Measurements from ENCODE around the gene DTYMK.
A peak's percentile ranks its signal among the peaks of the same experiment; 100 is the strongest.

The DTYMK gene

GRCh38 chr2:241706537-241706936 is 19.9 kb upstream of the DTYMK start:
- Histone ChIP-seq H3K4me3 (ENCODE audit: low read depth, low read length, poor library complexity, severe bottlenecking) (no peak overlapping the region), H3K27me3 (ENCODE audit: insufficient read depth, low read length) (no peaks in the 10 kb centered on the region), H3F3A (ENCODE audit: insufficient read depth, low read length) (no peaks in the 10 kb centered on the region), H4K20me1 (ENCODE audit: insufficient read depth, low read length) (no peaks in the 10 kb centered on the region), H3K79me2 (ENCODE audit: insufficient read depth, low read length) (peaks cover 7% of the 10 kb centered on the region; the same call in 1 of the 2 replicates), H3K9me2 (ENCODE audit: low read depth, low read length) (no peaks in the 10 kb centered on the region), H3K4me2 (ENCODE audit: low read length) (no peak overlapping the region), H3K9ac (ENCODE audit: low read length) (no peak overlapping the region), H3K9me3 (ENCODE audit: low read length) (peaks cover 6% of the 10 kb centered on the region), H3K27ac (ENCODE audit: low read depth, low read length, poor library complexity, severe bottlenecking) (no peak overlapping the region), H2AFZ (ENCODE audit: low read length) (no peak overlapping the region), H3K4me1 (ENCODE audit: insufficient read depth, low read length, severe bottlenecking) (peaks cover 10% of the 10 kb centered on the region), H3K36me3 (ENCODE audit: insufficient read depth, low read length) (peaks cover 63% of the 10 kb centered on the region)
- TF ChIP-seq, protein P1, sequence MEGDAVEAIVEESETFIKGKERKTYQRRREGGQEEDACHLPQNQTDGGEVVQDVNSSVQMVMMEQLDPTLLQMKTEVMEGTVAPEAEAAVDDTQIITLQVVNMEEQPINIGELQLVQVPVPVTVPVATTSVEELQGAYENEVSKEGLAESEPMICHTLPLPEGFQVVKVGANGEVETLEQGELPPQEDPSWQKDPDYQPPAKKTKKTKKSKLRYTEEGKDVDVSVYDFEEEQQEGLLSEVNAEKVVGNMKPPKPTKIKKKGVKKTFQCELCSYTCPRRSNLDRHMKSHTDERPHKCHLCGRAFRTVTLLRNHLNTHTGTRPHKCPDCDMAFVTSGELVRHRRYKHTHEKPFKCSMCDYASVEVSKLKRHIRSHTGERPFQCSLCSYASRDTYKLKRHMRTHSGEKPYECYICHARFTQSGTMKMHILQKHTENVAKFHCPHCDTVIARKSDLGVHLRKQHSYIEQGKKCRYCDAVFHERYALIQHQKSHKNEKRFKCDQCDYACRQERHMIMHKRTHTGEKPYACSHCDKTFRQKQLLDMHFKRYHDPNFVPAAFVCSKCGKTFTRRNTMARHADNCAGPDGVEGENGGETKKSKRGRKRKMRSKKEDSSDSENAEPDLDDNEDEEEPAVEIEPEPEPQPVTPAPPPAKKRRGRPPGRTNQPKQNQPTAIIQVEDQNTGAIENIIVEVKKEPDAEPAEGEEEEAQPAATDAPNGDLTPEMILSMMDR (IDR thresholded peaks at IDR 0.05; ENCODE audit: low read length) = no peak
- no peak for TF ChIP-seq EZH2 (IDR thresholded peaks at IDR 0.05; ENCODE audit: borderline replicate concordance, low read length)

DNA sequence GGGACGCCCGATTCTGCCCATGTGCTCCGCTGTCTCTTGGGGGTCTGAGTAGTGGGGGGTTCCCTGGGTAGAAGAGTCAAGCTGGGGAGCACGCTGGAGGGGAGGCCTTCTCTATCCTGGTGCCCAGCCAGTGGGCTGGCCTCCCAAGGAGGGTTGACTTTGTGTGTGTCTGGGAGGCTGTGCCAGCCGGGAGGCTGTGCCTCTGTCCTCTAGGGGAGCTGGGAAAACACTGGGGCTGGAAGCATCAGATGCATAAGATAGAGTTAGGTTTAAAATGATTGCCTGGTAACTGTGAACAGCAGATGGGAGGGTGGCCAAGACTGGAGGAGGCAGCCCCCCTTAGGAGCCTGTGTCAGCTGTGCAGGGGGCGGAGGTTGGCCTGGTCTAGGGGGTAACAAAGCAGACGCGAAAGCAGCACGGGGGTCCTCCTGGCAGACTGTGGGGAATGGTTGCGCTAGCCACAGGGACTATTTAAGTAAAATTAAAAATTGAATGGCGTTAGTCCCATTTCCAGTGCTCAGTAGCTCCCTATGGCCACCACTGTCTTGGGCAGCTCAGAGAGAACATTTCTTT is 16.5 kb upstream of the DTYMK start:
- Histone ChIP-seq H2AFZ (ENCODE audit: low read length) (no peak overlapping the region), H3K27me3 (ENCODE audit: insufficient read depth, low read length) (no peaks in the 10 kb centered on the region), H3K4me1 (ENCODE audit: insufficient read depth, low read length, severe bottlenecking) (peaks cover 19% of the 10 kb centered on the region), H3K4me3 (ENCODE audit: low read depth, low read length, poor library complexity, severe bottlenecking) (peak overlapping the region; percentile 77), H4K20me1 (ENCODE audit: insufficient read depth, low read length) (no peaks in the 10 kb centered on the region), H3K9me3 (ENCODE audit: low read length) (peaks cover 6% of the 10 kb centered on the region), H3F3A (ENCODE audit: insufficient read depth, low read length) (no peaks in the 10 kb centered on the region), H3K9me2 (ENCODE audit: low read depth, low read length) (no peaks in the 10 kb centered on the region), H3K9ac (ENCODE audit: low read length) (peak overlapping the region; percentile 82), H3K36me3 (ENCODE audit: insufficient read depth, low read length) (peaks cover 36% of the 10 kb centered on the region), H3K79me2 (ENCODE audit: insufficient read depth, low read length) (peaks cover 7% of the 10 kb centered on the region; the same call in 1 of the 2 replicates), H3K27ac (ENCODE audit: low read depth, low read length, poor library complexity, severe bottlenecking) (no peak overlapping the region), H3K4me2 (ENCODE audit: low read length) (peak overlapping the region; percentile 90)
- no peak for TF ChIP-seq EZH2 (IDR thresholded peaks at IDR 0.05; ENCODE audit: borderline replicate concordance, low read length)
- TF ChIP-seq, protein P1 (IDR thresholded peaks at IDR 0.05; ENCODE audit: low read length) = no peak

DNA sequence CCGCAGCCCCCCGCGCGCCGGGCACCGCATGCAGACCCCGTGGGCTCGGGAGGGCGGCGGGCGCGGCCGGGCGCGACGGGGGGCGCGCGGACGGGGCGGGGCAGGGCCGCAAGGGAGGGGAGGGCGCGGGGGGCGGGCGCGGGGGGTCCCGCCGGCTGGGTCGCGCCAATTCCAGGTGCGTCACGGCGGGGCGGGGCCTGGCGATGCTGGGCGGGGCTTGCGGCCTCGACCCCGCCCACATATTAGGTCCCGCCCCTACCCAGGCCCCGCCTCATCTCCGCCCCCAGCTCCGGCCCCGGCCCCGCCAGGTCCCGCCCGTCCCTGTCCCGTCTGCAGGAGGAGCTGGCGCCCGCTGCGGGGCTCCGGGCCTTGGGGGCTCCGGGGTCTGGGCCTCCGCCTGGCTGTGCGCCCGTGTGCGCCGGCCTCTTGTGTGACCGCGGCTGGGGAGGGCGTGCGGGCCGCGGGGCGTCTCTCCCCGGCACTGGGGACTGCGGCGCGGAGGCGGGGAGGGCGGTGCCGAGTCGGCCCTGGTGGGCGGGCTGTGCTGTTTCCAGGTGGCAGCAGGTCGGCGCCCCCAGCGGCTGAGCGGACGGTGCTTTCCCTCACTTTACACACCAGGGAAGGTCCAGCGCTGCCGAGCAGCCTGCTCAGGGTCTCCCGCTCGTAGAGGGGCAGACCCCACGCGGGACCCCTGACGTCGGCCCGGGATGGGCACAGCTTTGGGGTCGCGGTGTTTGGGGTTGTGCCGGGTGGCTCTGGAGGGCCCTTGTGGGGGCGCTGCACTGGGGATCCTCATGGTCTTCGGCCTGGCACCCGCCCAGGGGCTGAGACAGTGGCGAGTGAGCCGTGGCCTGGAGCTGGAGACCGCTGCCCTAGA is 15.8 kb upstream of the DTYMK start:
- H3K27ac ChIP-seq (ENCODE audit: low read depth, low read length, poor library complexity, severe bottlenecking) = peak overlapping the region; percentile 77

More for the DNA sequence above, 15.8 kb upstream of the DTYMK start:
- H3K36me3 ChIP-seq (ENCODE audit: insufficient read depth, low read length) = peaks cover 30% of the 10 kb centered on the region
- peaks cover 6% of the 10 kb centered on the region for H3K9me3 ChIP-seq (ENCODE audit: low read length)
- TF ChIP-seq, protein P1 (IDR thresholded peaks at IDR 0.05; ENCODE audit: low read length) = peak; percentile 76
- no peak for TF ChIP-seq EZH2 (IDR thresholded peaks at IDR 0.05; ENCODE audit: borderline replicate concordance, low read length)
- no peaks in the 10 kb centered on the region for H3K9me2 ChIP-seq (ENCODE audit: low read depth, low read length)
- peaks cover 7% of the 10 kb centered on the region; the same call in 1 of the 2 replicates for H3K79me2 ChIP-seq (ENCODE audit: insufficient read depth, low read length)
- peaks cover 19% of the 10 kb centered on the region for H3K4me1 ChIP-seq (ENCODE audit: insufficient read depth, low read length, severe bottlenecking)
- H4K20me1 ChIP-seq (ENCODE audit: insufficient read depth, low read length) = no peaks in the 10 kb centered on the region
- no peaks in the 10 kb centered on the region for H3K27me3 ChIP-seq (ENCODE audit: insufficient read depth, low read length)
- no peak overlapping the region for H2AFZ ChIP-seq (ENCODE audit: low read length)
- peak overlapping the region; percentile 77 for H3K4me3 ChIP-seq (ENCODE audit: low read depth, low read length, poor library complexity, severe bottlenecking)
- no peaks in the 10 kb centered on the region for H3F3A ChIP-seq (ENCODE audit: insufficient read depth, low read length)
- H3K4me2 ChIP-seq (ENCODE audit: low read length) = peak overlapping the region; percentile 90
- peak overlapping the region; percentile 93 for H3K9ac ChIP-seq (ENCODE audit: low read length)
